B cell (primary cell): ENCODE data around the gene RSBN1. TPM values are rescaled to one million over a fixed set of nuclear protein-coding genes. Genes with fewer than 3 reads are reported as not detected.

Experiments used
- ATAC-seq: fragments of 200-7000 bp; cut with Tn5 transposase; one replicate; pipeline ENCODE4 v1.10.0; 2021; ENCODE audit warnings: low read depth, mild to moderate bottlenecking, moderate number of reproducible peaks, moderate library complexity
- CTCF ChIA-PET: fragments of 350-600 bp; sonication (Branson Sonifier 250); formaldehyde crosslinking; loops from one replicate; lab custom pipeline; 2021; ENCODE audit warnings: antibody characterized with exemption, inconsistent platforms; lab: Charles Lee
- POLR2A ChIA-PET: fragments of 350-600 bp; sonication (Branson Sonifier 250); formaldehyde crosslinking; loops from one replicate; lab custom pipeline; 2021; ENCODE audit warnings: antibody characterized with exemption; lab: Charles Lee
- DNase-seq: peaks from one replicate; pipeline ENCODE4 v3.0.0; 2013
- H2AFZ ChIP-seq: 2 replicates; pipeline ENCODE4 v1.6.1; 2012; ENCODE audit warnings: mild to moderate bottlenecking, low read depth, low read length; ENCODE audit not compliant: insufficient read depth, poor library complexity, severe bottlenecking
- H3K27ac ChIP-seq, 2 donors: 1 replicate in 1 of 2; 2 replicates in 1 of 2; pipeline ENCODE4 v1.5.1; 2012 to 2013; ENCODE audit warnings: low read length in 2 of 2, mild to moderate bottlenecking in 2 of 2, moderate library complexity in 1 of 2
- H3K27me3 ChIP-seq, 4 experiments: fragments of 200-600 bp in 1 of 4; sonication (generic) in 1 of 4; replicated peaks in 1 of 4; 1 replicate in 2 of 4; 2 replicates in 2 of 4; pipeline versions ENCODE4 v1.6.1 to v1.7.0; 2013 to 2016; ENCODE audit warnings: low read length in 3 of 4, mild to moderate bottlenecking in 2 of 4, mixed read lengths in 1 of 4, moderate library complexity in 1 of 4; ENCODE audit not compliant: insufficient read depth in 4 of 4, control insufficient read depth in 3 of 4; ENCODE audit errors: control extremely low read depth in 1 of 4
- H3K36me3 ChIP-seq, 2 experiments: replicated peaks in 1 of 2; 1 replicate in 1 of 2; 2 replicates in 1 of 2; pipeline versions ENCODE4 v1.6.1 to v1.7.1; 2013; ENCODE audit warnings: low read length in 1 of 2; ENCODE audit not compliant: insufficient read depth in 2 of 2, control insufficient read depth in 1 of 2; ENCODE audit errors: control extremely low read depth in 1 of 2, extremely low read depth in 1 of 2
- H3K4me1 ChIP-seq, 2 donors: fragments of 200-600 bp in 1 of 2; sonication (generic) in 1 of 2; 1 replicate in 1 of 2; 2 replicates in 1 of 2; pipeline versions ENCODE4 v1.5.1 to v1.6.1; 2013 to 2017; ENCODE audit warnings: low read length in 2 of 2; ENCODE audit not compliant: control insufficient read depth in 2 of 2, insufficient read depth in 2 of 2
- H3K4me2 ChIP-seq: replicated peaks from 2 replicates; pipeline ENCODE3; 2012; ENCODE audit warnings: mild to moderate bottlenecking, low read depth, low read length; ENCODE audit not compliant: poor library complexity, severe bottlenecking
- H3K4me3 ChIP-seq, 5 experiments: fragments of 200-600 bp in 1 of 5; sonication (generic) in 1 of 5; 1 replicate in 3 of 5; 2 replicates in 2 of 5; pipeline versions ENCODE4 v1.5.1 to v1.7.0; 2011 to 2016; ENCODE audit warnings: low read length in 4 of 5, mild to moderate bottlenecking in 4 of 5, low read depth in 2 of 5, control low read depth in 1 of 5, moderate library complexity in 1 of 5; ENCODE audit not compliant: insufficient read depth in 1 of 5; ENCODE audit errors: control extremely low read depth in 1 of 5, extremely low read depth in 1 of 5
- H3K79me2 ChIP-seq: fragments of 200-600 bp; sonication (generic); one replicate; pipeline ENCODE4 v1.6.0; 2016; ENCODE audit warnings: low read length; ENCODE audit not compliant: control insufficient read depth, insufficient read depth
- H3K9ac ChIP-seq: fragments of 200-600 bp; sonication (generic); 2 replicates; pipeline ENCODE4 v1.6.1; 2017; ENCODE audit warnings: mild to moderate bottlenecking, low read length, moderate library complexity
- H3K9me3 ChIP-seq, 3 donors: one replicate each; pipeline versions ENCODE4 v1.6.1 to v1.7.1; 2013; ENCODE audit warnings: low read length in 2 of 3; ENCODE audit not compliant: control insufficient read depth in 2 of 3, insufficient read depth in 1 of 3; ENCODE audit errors: control extremely low read depth in 1 of 3
- H4K20me1 ChIP-seq: 2 replicates; pipeline ENCODE4 v1.6.0; 2012; ENCODE audit warnings: mild to moderate bottlenecking, low read length; ENCODE audit not compliant: insufficient read depth, control insufficient read depth, poor library complexity, severe bottlenecking
- H3K27ac Mint-ChIP-seq: one replicate; pipeline ENCODE4 v1.8.0; 2021; ENCODE audit warnings: mixed read lengths
- H3K27me3 Mint-ChIP-seq: one replicate; pipeline ENCODE4 v1.8.0; 2021; ENCODE audit warnings: mixed read lengths
- H3K4me1 Mint-ChIP-seq: one replicate; pipeline ENCODE4 v1.8.0; 2021; ENCODE audit warnings: mixed read lengths
- H3K4me3 Mint-ChIP-seq: one replicate; pipeline ENCODE4 v1.8.0; 2021; ENCODE audit warnings: mixed read lengths
- H3K9me3 Mint-ChIP-seq: one replicate; pipeline ENCODE4 v1.8.0; 2022; ENCODE audit warnings: mixed read lengths; ENCODE audit not compliant: insufficient read depth
- EZH2 ChIP-seq: IDR thresholded peaks from 2 replicates; pipeline ENCODE4 v1.6.1; 2012; ENCODE audit warnings: borderline replicate concordance, low read depth, mild to moderate bottlenecking, moderate library complexity, low read length; ENCODE audit not compliant: insufficient read depth, poor library complexity, severe bottlenecking
- WGBS: methylation state at CpG from one replicate; pipeline ENCODE4 v1.1.5; 2013; ENCODE audit warnings: missing lambda C conversion rate; ENCODE audit not compliant: insufficient coverage; 5-methylcytosine and 5-hydroxymethylcytosine counted together
- intact Hi-C: fragments of 100-400 bp; cut with micrococcal nuclease; formaldehyde crosslinking; loops from one replicate; pipeline ENCODE4 v1.10.0; 2022
- polyA plus RNA-seq: library from polyadenylated mRNA; depleted of rRNA; stranded (reverse); fragments of >200 nt; gene quantifications from 2 replicates; pipeline ENCODE4 v1.2.3, GENCODE V29; 2012
- total RNA-seq, 2 donors: library from RNA; stranded (reverse); fragments of 120-200 nt in 1 of 2; gene quantifications; 1 replicate in 1 of 2; 2 replicates in 1 of 2; pipeline versions ENCODE4 v1.2.3 to v1.2.4, GENCODE V29; 2013 to 2022
- TF ChIP-seq, protein P1 (sequence below): fragments of 200-600 bp; IDR thresholded peaks from one replicate; pipeline ENCODE4 v1.8.0; 2022; ENCODE audit warnings: antibody characterized with exemption, mild to moderate bottlenecking

The RSBN1 gene
- total and polyA plus RNA-seq, 2 donors (not counting 1 experiment from before 2014, with no cell fraction given), result 20.6 to 40.2 TPM

DNA sequence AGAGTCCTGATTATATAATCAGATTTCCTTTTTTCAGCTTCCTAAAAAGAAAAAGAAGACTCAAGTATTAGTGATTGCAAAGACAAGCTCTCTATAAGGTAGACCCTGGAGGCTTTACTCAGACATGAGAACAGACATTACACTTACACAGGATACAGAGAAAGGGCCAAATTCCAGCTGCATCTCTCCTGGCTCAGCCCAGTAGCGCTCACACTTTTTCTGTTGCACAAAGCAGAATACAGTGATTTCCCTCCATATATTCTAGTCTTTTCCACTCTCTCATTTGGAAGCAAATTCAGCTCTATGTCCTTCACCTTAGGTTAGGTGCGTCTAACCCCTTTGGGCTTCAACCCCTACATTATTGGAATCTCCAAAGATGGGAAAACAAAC is 44.1 kb upstream of the RSBN1 start:
- Histone ChIP-seq H4K20me1 (no peaks in the 10 kb centered on the region), H3K27me3 (no peaks in the 10 kb centered on the region), H3K4me1 (peaks cover 41 to 44% of the 10 kb centered on the region in 2 donors), H3K36me3 (peaks cover 10 to 32% of the 10 kb centered on the region in 2 experiments), H3K27ac (peak overlapping the region; percentile 9 to 74), H3K9me3 (no peaks in the 10 kb centered on the region), H2AFZ (no peak overlapping the region), H3K4me3 (no peak overlapping the region), H3K9ac (no peak overlapping the region), H3K79me2 (peaks cover 9% of the 10 kb centered on the region), H3K4me2 (no peak overlapping the region)
- no peak overlapping the region for H3K27ac Mint-ChIP-seq
- TF ChIP-seq EZH2, result no peak
- TF ChIP-seq, protein P1, sequence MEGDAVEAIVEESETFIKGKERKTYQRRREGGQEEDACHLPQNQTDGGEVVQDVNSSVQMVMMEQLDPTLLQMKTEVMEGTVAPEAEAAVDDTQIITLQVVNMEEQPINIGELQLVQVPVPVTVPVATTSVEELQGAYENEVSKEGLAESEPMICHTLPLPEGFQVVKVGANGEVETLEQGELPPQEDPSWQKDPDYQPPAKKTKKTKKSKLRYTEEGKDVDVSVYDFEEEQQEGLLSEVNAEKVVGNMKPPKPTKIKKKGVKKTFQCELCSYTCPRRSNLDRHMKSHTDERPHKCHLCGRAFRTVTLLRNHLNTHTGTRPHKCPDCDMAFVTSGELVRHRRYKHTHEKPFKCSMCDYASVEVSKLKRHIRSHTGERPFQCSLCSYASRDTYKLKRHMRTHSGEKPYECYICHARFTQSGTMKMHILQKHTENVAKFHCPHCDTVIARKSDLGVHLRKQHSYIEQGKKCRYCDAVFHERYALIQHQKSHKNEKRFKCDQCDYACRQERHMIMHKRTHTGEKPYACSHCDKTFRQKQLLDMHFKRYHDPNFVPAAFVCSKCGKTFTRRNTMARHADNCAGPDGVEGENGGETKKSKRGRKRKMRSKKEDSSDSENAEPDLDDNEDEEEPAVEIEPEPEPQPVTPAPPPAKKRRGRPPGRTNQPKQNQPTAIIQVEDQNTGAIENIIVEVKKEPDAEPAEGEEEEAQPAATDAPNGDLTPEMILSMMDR, result no peak
- DNase-seq (no peak), ATAC-seq (no peak)
- no peaks in the 10 kb centered on the region for H3K9me3 Mint-ChIP-seq
- no peak overlapping the region for H3K4me3 Mint-ChIP-seq
- intact Hi-C loops, result no loop called here
- ChIA-PET POLR2A (no interaction called here), CTCF (interaction anchor here (0.6 to 4.2 kb wide), 6 partner anchors 11 to 1253 kb away, joined by 3 to 36 read pairs (median 3); partner anchors contain the start of genes AP4B1, DCLRE1B and OLFML3)
- peaks cover 42% of the 10 kb centered on the region for H3K4me1 Mint-ChIP-seq
- H3K27me3 Mint-ChIP-seq, result no peaks in the 10 kb centered on the region
- 100% methylated on average over 1 of the region's 2 CpGs for WGBS

DNA sequence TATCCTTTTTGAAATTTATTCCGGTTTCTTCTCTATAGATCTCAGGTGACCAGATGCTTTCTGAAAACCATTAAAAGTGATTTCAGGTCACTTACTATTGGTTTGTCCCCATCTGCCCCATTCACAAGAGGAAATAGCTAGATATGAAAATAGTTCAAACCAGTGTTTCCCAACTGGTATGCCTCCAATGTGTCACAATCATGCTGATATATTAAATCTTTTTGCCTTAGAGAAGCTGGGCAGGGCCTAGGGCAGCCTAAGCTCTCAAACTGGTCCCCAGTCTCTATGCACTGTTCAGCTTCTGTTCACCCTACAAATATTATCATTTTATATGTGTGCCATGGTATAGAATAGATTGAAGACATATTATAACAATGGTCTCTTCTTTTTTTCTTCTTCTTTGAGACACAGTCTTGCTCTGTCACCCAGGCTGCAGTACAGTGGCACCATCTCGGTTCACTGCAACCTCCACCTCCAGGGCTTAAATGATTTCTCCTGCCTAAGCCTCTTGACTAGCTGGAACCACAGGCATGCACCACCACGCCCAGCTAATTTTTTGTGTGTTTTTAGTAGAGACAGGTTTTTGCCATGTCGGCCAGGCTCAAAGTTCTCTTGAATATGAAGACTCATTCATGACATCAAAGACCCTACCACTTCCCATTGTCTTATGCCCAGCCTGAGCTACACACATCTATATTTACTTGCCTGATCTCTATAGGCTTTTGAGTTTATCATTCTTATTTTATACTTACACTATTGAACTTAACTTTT is 43.5 kb upstream of the RSBN1 start:
- H3K27ac Mint-ChIP-seq, result no peak overlapping the region
- no peaks in the 10 kb centered on the region for H3K27me3 ChIP-seq
- no CpG with 5 or more reads among the region's 4 CpGs for WGBS
- H3K9me3 ChIP-seq, result no peaks in the 10 kb centered on the region
- no peak overlapping the region for H3K4me2 ChIP-seq
- no peak overlapping the region for H3K9ac ChIP-seq
- TF ChIP-seq, protein P1, result no peak
- no peak for TF ChIP-seq EZH2
- no peaks in the 10 kb centered on the region for H4K20me1 ChIP-seq
- no peaks in the 10 kb centered on the region for H3K9me3 Mint-ChIP-seq
- no peak overlapping the region for H3K4me3 Mint-ChIP-seq
- peaks cover 35 to 38% of the 10 kb centered on the region in 2 donors for H3K4me1 ChIP-seq
- intact Hi-C loops, result no loop called here
- H2AFZ ChIP-seq, result no peak overlapping the region
- H3K4me1 Mint-ChIP-seq, result peaks cover 38% of the 10 kb centered on the region
- H3K27ac ChIP-seq, result peak overlapping the region in 1 of 2 donors; percentile 74
- ATAC-seq (no peak), DNase-seq (no peak)
- peaks cover 10 to 33% of the 10 kb centered on the region in 2 experiments for H3K36me3 ChIP-seq
- CTCF ChIA-PET, result interaction anchor here (0.5 to 4.2 kb wide), 6 partner anchors 11 to 48 kb away, joined by 3 to 36 read pairs (median 4); partner anchors contain the start of genes AP4B1 and DCLRE1B
- no peak overlapping the region for H3K4me3 ChIP-seq
- no peaks in the 10 kb centered on the region for H3K27me3 Mint-ChIP-seq
- peaks cover 8% of the 10 kb centered on the region for H3K79me2 ChIP-seq
- POLR2A ChIA-PET, result interaction anchor here (0.7 kb wide), 1 partner anchor 34 kb away, joined by 6 read pairs; no protein-coding TSS in a partner anchor
